GM18861 (cell line): ENCODE results near the gene DENND4A.

ENCODE experiments used
- ATAC-seq: cut with Tn5 transposase; IDR thresholded peaks from one replicate; pipeline ENCODE4 v1.9.1; 2021; ENCODE audit not compliant: unreplicated experiment

The DENND4A gene

DNA sequence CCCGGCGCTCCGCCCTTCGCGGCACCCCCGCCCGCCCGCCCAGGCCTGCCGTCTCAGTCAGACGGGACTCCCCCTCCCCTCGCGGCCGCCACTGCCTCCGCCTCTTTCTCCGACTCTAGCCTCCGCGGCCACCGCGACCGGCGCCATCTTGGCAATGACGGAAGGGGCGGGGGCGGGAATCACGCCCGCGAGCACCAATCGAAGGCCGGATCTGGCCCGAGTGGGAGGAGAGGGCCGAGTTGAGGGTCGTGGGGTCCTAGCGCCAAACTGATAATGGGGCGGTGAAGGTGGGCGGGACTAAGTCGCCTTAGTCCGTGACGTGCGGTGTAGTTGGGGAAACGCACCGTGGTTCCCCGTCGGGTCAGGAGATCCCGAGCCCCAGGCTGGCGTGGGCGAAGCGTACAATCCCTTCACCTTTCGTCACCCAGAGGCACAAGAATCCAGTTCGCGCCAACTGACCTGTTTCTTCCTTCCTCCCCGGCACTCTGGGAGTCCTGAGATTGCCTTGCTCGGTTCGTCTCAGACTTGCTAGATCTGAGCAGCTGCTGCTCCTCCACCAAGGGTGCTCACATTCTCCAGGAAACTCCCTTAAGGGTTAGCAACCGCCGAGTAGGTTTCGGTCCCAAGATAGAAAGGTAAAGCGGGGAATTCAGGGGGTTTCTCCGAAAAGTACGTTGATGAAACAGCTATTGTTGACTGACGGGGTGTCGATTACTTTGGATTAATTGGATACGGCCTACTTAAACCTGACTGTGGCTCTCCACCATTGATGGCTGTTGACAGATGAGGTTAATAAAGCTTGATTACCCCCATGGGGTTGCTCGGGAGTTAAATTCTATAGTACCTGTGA lies at the start of gene DENND4A:
DENND4A (minus strand) TSS at position 156 of the 850 bp plus-strand sequence. CDS start 35,843 bp downstream, outside the sequence.
- peak; percentile 58 for ATAC-seq

DNA sequence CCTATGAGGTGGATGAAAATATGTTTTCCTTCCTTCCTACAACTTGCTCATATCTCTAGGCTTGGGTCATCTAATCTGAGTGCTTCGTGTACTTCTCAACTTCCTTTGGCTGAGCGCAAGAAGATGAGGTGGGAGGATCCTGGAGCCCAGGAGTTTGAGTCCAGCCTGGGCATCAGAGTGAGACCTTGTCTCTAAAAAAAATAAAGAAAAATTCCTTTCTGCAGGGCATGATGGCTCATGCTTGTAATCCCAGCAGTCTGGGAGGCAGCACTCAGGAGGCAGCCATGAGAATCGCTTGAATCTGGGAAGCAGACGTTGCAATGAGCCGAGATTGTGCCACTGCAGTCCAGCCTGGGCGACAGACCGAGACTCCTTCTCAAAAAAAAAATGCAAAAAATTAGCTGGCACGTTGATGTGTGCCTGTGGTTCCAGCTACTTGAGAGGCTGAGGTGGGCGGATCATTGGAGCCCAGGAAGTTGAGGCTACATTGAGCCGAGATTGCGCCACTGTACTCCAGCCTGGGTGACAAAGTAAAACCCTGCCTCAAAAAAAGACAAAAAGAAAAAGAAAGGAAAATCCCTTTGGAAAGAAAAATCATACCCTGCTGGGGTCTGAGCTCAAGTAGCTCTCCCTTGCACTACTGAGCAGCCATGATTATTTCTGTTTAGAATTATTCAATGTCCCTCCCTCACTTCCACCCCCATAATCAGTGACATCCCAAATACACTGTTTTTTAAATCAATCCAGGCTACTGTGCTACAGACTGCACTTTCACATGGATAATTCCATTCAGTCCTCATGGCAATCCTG lies 49.2 kb upstream of the DENND4A start:
- no peak for ATAC-seq

DNA sequence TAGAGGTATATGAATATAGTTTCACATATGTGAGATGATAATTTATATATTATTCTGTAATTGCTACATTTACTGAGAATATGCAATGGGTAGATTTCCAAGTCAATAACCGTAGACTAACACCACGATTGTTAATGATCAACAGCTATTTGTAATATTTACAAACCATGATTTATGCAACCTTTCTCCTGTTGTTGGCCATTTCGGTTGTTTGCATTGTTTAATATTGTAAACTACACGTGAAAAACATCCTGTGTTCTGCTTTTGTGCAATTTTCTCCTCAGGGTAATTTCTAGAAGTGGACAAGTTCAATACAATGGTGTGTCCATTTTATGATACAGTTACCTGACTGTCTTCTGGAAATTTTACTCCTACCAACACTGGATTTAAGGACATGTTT lies 47.9 kb upstream of the DENND4A start:
- ATAC-seq = no peak

- ATAC-seq = no peak
These were observed 47.3 kb upstream of the DENND4A start for GRCh38 chr15:65839354-65839901.

GRCh38 chr15:65837301-65838294 lies 45.5 kb upstream of the DENND4A start:
- no peak for ATAC-seq

GRCh38 chr15:65836665-65837064 lies 44.6 kb upstream of the DENND4A start:
- ATAC-seq = no peak

GRCh38 chr15:65835447-65835846 lies 43.4 kb upstream of the DENND4A start:
- ATAC-seq = no peak

DNA sequence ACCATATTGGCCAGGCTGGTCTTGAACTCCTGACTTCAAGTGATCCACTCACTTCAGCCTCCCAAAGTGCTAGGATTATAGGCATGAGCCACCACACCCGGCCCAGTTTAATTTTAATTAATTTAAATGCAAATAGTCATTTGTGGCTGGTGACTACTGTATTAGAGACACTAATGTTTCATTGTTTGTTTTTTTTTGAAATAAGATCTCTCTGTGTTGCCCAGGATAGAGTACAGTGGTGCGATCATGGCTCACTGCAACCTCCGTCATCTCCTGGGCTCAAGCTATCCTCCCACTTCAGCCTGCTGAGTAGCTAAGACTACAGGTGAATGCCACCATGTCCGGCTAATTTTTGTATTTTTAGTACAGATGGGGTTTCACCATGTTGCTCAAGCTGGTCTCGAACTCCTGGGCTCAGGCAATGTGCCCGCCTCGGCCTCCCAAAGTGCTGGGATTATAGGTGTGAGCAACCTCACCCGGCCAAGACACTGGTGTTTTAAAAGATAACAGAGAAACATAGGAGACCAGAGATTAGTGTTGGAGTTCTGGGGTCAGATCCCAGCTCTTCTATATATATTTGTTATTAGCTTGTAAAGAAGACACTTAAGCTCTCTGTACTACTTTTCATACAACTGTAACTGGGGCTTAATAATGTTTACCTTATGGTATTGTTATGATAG lies 42.6 kb upstream of the DENND4A start:
- ATAC-seq = no peak

DNA sequence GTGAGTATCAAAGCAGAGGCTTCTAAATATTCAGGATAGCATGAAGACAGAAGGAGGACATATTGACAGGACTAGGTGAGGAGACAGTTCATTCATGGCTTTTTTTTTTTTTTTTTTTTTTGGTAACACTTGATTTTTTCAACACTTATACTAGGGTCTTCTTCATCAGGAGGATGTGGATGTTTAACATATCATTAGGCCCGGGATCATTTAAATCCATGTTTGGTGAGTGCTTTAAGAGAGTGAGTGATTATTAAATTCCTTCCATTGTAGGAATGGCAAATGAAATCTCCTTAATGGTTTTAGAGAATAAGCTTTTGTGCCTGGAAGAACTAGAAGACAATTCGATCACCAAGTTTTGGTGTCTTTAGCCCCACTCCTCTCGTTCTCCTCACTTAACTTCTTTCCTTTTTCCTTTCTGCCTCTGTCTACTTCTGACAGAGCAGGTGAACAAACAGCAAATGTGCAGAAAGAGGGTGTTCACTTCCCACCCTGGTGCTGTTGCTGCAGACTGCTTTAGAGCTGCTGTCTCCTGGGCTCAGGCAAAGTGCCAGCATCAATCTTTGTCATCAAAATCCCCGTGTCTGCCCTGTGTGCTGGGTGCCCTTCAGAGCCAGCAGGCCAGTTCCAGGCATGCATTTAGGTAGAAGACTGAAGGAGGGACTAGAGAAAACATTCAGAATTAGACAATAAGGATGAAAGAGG lies 41.6 kb upstream of the DENND4A start:
- ATAC-seq = no peak

DNA sequence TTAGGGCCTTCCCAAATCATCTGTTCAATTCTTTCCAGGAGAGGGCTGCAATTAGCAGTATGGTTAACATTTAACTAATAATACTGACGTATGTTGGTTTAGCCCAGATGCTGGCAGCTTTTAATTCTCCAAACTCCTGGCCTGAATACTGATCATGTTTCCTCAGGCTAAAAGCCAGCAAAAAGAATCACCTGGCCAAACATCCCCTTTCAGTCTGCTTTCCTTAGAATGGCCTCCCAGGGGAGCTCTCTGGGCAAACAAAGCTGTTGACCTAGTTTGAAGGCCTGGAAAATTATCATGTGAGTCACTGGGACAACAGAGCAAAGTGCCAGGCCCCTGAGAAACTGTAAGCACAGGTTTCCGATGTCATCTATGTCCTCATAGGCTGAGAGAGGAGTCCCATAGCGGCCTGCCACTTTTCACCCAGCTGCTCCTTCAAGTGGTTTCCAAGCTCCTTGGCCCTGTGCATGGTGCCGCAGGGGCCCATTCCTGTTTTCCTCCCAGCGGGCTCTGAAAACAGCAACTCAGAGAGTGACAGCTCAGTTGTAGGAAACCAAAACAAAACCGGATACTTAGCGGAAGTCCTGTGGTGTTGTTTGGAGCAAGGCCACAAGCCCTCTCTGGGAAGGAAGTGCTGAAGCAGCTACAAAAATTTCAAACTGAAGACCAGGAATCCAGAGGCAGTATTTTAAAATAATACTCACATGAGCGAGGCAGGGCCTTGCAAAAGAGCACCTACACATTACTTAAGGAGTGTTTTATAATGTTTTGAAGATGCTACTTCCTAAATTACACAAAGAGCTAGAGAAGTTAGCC lies 40.7 kb upstream of the DENND4A start:
- no peak for ATAC-seq

DNA sequence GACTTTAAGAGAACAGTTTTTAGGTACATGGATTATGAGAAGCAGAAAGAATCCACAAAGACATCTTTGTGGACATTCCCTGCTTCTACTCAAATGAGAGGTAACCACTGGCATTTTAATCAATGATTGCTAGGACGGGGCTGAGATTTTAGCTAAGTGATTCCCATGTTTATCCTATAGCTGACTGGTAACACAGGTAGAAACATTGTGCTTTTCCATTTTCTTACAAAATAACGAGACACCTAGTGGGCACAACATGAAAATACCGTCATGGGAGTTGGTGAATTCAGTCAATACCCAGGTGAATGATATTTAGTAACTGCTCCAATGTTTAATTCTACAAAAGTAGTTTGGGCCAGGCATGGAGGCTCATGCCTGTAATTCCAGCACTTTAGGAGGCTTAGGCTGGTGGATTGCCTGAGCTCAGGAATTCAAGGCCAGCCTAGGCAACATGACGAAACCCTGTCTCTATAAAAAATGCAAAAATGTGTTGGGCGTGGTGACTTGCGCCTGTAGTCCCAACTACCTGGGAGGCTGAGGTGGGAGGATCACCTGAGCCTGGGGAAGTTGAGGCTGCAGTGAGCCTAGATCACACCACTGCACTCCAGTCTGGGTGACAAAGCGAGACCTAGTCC lies 37.2 kb upstream of the DENND4A start:
- ATAC-seq = no peak

DNA sequence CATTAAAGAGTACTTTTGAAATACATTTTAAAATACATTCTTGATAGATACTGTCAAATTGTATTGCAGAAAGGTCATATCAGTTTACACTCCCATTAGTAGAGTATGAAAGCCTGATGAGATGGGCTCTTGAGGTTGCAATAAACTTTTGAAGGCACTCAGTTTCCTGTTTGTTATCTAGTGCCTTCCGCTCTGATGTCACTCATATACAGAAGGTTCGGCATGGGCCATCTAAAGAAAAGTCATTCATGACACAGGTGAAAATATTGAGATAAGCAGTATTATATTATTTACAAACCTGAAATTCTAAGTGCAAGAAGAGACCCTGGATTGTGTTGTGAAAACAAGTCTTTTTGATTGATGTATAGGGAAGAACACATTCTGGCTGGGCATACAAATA lies 36.5 kb upstream of the DENND4A start:
- no peak for ATAC-seq

- ATAC-seq = no peak
These were observed 35.0 kb upstream of the DENND4A start for GRCh38 chr15:65827065-65827464.

DNA sequence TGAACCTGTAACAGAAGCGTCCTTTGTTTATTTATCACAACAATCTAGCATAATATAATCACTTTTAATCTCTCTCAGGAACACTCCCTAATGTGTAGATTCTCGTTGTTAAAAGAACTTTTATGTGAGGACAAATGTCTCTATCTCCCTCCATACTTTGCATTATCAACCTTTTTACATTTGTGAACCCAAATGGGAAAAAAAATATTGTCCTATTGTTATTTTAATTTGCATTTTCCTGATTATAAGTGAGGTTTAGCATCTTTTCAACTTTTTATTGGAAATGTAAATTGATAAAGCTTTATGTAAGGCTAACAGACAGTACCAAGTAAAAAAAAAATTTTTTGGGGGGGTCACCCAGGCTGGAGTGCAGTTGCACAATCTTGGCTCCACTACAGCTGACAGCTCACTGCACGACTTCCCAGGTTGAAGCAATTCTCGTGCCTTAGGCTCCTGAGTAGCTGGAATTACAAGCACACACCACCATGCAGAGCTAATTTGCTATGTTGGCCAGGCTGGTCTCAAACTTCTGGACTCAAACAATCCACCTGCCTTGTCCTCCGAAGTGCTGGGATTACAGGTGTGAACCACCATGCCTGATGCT lies 33.0 kb upstream of the DENND4A start:
- no peak for ATAC-seq

GRCh38 chr15:65824031-65824743 lies 32.1 kb upstream of the DENND4A start:
- ATAC-seq = no peak

- no peak for ATAC-seq
These were observed 30.2 kb upstream of the DENND4A start for GRCh38 chr15:65822316-65822715.

DNA sequence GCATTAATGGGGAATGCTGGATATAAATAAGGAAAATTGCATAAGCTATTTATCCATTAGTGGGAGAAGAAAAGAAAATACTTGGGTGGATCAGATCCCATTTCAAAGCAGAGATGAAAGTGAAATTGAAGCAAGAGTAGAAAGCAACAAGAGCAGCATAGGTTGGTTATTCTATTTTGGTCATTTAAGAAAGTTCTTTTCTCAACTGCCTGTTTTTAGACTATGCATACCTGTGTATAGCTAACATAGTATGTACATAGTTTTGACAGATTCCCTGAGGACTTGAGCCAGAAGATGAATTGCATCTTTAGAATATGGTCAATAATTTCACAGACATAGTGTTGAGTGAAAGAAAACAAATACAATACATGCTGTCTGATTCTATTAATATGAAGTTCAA lies 29.0 kb upstream of the DENND4A start:
- ATAC-seq = no peak
